HepG2 (cell line): ENCODE data around the gene ENG. TPM values are rescaled to one million over a fixed set of nuclear protein-coding genes. Genes with fewer than 3 reads are reported as not detected.
A peak's percentile ranks its signal among the peaks of the same experiment; 100 is the strongest.

Experiments
- ARNTL ChIP-seq: sonication (generic); formaldehyde crosslinking; IDR thresholded peaks from 2 replicates; pipeline ENCODE4 v1.4.0; 2020; ENCODE audit warnings: mild to moderate bottlenecking, missing genetic modification reagents
- CCDC6 ChIP-seq: sonication (generic); formaldehyde crosslinking; IDR thresholded peaks from 2 replicates; pipeline ENCODE4 v1.8.1; 2022; ENCODE audit warnings: mild to moderate bottlenecking, missing genetic modification reagents, moderate library complexity
- GATAD1 ChIP-seq: IDR thresholded peaks from 2 replicates; pipeline ENCODE4 v1.6.1; 2016; ENCODE audit warnings: missing genetic modification reagents, missing compliant biosample characterization
- HDAC1 ChIP-seq: sonication (generic); formaldehyde crosslinking; IDR thresholded peaks from 2 replicates; pipeline ENCODE4 v1.5.1; 2020; ENCODE audit warnings: mild to moderate bottlenecking, missing genetic modification reagents
- JUNB ChIP-seq: sonication (generic); formaldehyde crosslinking; IDR thresholded peaks from 2 replicates; pipeline ENCODE4 v1.8.0; 2022; ENCODE audit warnings: missing genetic modification reagents, mild to moderate bottlenecking, borderline replicate concordance
- THAP9 ChIP-seq: sonication (generic); formaldehyde crosslinking; IDR thresholded peaks from 2 replicates; pipeline ENCODE4; 2020; ENCODE audit warnings: missing genetic modification reagents, mild to moderate bottlenecking, borderline replicate concordance
- ZBTB49 ChIP-seq: sonication (generic); formaldehyde crosslinking; IDR thresholded peaks from 2 replicates; pipeline ENCODE4 v1.4.0; 2020; ENCODE audit warnings: missing genetic modification reagents, borderline replicate concordance
- ZNF563 ChIP-seq: sonication (generic); formaldehyde crosslinking; IDR thresholded peaks from 2 replicates; pipeline ENCODE4 v1.8.0; 2022; ENCODE audit warnings: mild to moderate bottlenecking, moderate library complexity, missing genetic modification reagents
- ZNF660 ChIP-seq: sonication (generic); formaldehyde crosslinking; IDR thresholded peaks from 2 replicates; pipeline ENCODE4 v1.5.1; 2020; ENCODE audit warnings: mild to moderate bottlenecking, low read depth, missing genetic modification reagents, borderline replicate concordance
- polyA plus RNA-seq, 8 experiments: library from polyadenylated mRNA; depleted of rRNA in 3 of 8; stranded (reverse) in 7 of 8; unstranded in 1 of 8; fragments of >200 nt; fragmentation: Illumina TruSeq in 4 of 8; extraction: Trizol in 4 of 8; gene quantifications; 2 replicates each; pipeline versions ENCODE4 v1.2.1 to v1.2.3, GENCODE V29; 2011 to 2016; ENCODE audit warnings: low read depth in 4 of 8, missing spikeins in 1 of 8, mixed read lengths in 1 of 8; ENCODE audit not compliant: insufficient read depth in 1 of 8
- total RNA-seq, 5 experiments: library from RNA; depleted of rRNA; stranded (reverse); fragments of >200 nt; fragmentation: Illumina TruSeq; extraction: Trizol; gene quantifications; 2 replicates each; pipeline ENCODE4 v1.2.3, GENCODE V29; 2016; ENCODE audit warnings: low read depth in 1 of 5
- TF ChIP-seq, protein P1 (sequence below): sonication (generic); formaldehyde crosslinking; IDR thresholded peaks from 2 replicates; pipeline ENCODE4 v1.4.0; 2020; ENCODE audit warnings: missing genetic modification reagents, borderline replicate concordance
- TF ChIP-seq, protein P2 (sequence below): sonication (generic); formaldehyde crosslinking; IDR thresholded peaks from 2 replicates; pipeline ENCODE4 v1.5.0; 2020; ENCODE audit warnings: mild to moderate bottlenecking, missing genetic modification reagents
- TF ChIP-seq, protein P3 (sequence below): IDR thresholded peaks from 2 replicates; pipeline ENCODE4 v1.6.1; 2016; ENCODE audit warnings: missing compliant biosample characterization, missing genetic modification reagents, borderline replicate concordance
- TF ChIP-seq, protein P4 (sequence below): sonication (generic); formaldehyde crosslinking; IDR thresholded peaks from 2 replicates; pipeline ENCODE4 v1.5.0; 2020; ENCODE audit warnings: missing genetic modification reagents

ENG gene
- total and polyA plus RNA-seq, 2 of the 13 experiments (the other 11 are each of a cell fraction or from before 2014, with no cell fraction given): 0.02 to 1.1 TPM

GRCh38 chr9:127877566-127877998 lies 23.1 kb upstream of the ENG start, which contains the start of gene AK1 (continued):
- TF ChIP-seq, protein P1, sequence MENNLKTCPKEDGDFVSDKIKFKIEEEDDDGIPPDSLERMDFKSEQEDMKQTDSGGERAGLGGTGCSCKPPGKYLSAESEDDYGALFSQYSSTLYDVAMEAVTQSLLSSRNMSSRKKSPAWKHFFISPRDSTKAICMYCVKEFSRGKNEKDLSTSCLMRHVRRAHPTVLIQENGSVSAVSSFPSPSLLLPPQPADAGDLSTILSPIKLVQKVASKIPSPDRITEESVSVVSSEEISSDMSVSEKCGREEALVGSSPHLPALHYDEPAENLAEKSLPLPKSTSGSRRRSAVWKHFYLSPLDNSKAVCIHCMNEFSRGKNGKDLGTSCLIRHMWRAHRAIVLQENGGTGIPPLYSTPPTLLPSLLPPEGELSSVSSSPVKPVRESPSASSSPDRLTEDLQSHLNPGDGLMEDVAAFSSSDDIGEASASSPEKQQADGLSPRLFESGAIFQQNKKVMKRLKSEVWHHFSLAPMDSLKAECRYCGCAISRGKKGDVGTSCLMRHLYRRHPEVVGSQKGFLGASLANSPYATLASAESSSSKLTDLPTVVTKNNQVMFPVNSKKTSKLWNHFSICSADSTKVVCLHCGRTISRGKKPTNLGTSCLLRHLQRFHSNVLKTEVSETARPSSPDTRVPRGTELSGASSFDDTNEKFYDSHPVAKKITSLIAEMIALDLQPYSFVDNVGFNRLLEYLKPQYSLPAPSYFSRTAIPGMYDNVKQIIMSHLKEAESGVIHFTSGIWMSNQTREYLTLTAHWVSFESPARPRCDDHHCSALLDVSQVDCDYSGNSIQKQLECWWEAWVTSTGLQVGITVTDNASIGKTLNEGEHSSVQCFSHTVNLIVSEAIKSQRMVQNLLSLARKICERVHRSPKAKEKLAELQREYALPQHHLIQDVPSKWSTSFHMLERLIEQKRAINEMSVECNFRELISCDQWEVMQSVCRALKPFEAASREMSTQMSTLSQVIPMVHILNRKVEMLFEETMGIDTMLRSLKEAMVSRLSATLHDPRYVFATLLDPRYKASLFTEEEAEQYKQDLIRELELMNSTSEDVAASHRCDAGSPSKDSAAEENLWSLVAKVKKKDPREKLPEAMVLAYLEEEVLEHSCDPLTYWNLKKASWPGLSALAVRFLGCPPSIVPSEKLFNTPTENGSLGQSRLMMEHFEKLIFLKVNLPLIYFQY (CRISPR knock-in tag): peak; percentile 65
- TF ChIP-seq CCDC6 (CRISPR knock-in tag): peak; percentile 50; the same call in 1 of the 2 replicates
- TF ChIP-seq, protein P2, sequence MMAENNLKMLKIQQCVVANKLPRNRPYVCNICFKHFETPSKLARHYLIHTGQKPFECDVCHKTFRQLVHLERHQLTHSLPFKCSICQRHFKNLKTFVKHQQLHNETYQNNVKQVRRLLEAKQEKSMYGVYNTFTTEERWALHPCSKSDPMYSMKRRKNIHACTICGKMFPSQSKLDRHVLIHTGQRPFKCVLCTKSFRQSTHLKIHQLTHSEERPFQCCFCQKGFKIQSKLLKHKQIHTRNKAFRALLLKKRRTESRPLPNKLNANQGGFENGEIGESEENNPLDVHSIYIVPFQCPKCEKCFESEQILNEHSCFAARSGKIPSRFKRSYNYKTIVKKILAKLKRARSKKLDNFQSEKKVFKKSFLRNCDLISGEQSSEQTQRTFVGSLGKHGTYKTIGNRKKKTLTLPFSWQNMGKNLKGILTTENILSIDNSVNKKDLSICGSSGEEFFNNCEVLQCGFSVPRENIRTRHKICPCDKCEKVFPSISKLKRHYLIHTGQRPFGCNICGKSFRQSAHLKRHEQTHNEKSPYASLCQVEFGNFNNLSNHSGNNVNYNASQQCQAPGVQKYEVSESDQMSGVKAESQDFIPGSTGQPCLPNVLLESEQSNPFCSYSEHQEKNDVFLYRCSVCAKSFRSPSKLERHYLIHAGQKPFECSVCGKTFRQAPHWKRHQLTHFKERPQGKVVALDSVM: peak; percentile 17; the same call in 1 of the 2 replicates
- TF ChIP-seq, protein P3, sequence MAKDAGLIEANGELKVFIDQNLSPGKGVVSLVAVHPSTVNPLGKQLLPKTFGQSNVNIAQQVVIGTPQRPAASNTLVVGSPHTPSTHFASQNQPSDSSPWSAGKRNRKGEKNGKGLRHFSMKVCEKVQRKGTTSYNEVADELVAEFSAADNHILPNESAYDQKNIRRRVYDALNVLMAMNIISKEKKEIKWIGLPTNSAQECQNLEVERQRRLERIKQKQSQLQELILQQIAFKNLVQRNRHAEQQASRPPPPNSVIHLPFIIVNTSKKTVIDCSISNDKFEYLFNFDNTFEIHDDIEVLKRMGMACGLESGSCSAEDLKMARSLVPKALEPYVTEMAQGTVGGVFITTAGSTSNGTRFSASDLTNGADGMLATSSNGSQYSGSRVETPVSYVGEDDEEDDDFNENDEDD (CRISPR knock-in tag): peak; percentile 80; the same call in 1 of the 2 replicates
- no peak for TF ChIP-seq JUNB (CRISPR knock-in tag)
- 0 out of 2 replicates have a peak, but pooled peaks have one; percentile 23 for TF ChIP-seq ZNF563
- peak; percentile 62; the same call in 1 of the 2 replicates for TF ChIP-seq GATAD1 (CRISPR knock-in tag)
- TF ChIP-seq HDAC1: peak; percentile 59; the same call in 1 of the 2 replicates
- TF ChIP-seq ARNTL: peak; percentile 34; the same call in 1 of the 2 replicates
- TF ChIP-seq, protein P4, sequence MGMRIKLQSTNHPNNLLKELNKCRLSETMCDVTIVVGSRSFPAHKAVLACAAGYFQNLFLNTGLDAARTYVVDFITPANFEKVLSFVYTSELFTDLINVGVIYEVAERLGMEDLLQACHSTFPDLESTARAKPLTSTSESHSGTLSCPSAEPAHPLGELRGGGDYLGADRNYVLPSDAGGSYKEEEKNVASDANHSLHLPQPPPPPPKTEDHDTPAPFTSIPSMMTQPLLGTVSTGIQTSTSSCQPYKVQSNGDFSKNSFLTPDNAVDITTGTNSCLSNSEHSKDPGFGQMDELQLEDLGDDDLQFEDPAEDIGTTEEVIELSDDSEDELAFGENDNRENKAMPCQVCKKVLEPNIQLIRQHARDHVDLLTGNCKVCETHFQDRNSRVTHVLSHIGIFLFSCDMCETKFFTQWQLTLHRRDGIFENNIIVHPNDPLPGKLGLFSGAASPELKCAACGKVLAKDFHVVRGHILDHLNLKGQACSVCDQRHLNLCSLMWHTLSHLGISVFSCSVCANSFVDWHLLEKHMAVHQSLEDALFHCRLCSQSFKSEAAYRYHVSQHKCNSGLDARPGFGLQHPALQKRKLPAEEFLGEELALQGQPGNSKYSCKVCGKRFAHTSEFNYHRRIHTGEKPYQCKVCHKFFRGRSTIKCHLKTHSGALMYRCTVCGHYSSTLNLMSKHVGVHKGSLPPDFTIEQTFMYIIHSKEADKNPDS (CRISPR knock-in tag): 0 out of 2 replicates have a peak, but pooled peaks have one; percentile 17
- 0 out of 2 replicates have a peak, but pooled peaks have one; percentile 33 for TF ChIP-seq THAP9 (CRISPR knock-in tag)
- TF ChIP-seq ZBTB49: no peak
- no peak for TF ChIP-seq ZNF660 (CRISPR knock-in tag)
